NCI-H226 (cell line): ENCODE measurements around the gene ATG9A.

Source experiments
- DNase-seq: peaks from one replicate; pipeline ENCODE4 v3.0.0-alpha.2; 2015

ATG9A gene

DNA sequence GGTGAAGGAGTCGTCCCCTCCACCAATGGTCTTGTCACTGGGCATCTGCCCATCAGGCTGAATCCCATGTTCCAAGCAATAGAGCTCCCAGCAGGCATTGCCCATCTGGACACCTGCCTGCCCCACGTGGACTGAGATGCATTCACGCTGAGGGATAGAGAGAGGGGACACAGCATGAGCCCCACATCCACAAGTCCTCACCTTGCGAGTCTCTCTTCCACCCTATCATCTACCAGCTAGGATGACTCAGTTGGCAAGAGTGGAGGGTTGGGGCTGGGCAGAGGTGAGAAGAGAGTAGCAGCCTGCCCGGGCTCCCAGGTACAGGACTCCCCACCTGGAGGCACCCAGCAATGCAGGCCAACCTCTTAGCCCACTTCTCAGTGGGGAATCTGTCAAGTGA lies 22.6 kb upstream of the ATG9A start:
- DNase-seq: no peak

DNA sequence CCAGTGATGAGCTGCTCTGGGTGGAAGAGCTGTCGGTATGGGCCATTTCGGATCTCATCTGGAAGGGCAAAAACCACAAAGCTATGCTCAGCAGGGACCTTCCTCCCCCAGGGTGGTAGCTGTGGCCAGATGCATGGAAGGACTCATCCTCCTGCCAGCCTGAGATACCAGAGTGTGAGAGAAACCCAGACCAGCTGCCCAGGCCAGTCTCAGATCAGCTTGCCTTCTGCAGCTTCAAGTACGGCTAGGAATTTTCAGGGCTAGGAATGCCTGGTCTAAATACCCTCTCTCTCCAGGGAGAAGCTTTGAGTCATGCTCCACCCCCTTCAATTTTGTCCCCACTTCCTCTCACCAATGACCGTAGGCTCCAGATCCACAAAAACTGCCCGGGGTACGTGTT lies 22.2 kb upstream of the ATG9A start:
- DNase-seq: no peak

DNA sequence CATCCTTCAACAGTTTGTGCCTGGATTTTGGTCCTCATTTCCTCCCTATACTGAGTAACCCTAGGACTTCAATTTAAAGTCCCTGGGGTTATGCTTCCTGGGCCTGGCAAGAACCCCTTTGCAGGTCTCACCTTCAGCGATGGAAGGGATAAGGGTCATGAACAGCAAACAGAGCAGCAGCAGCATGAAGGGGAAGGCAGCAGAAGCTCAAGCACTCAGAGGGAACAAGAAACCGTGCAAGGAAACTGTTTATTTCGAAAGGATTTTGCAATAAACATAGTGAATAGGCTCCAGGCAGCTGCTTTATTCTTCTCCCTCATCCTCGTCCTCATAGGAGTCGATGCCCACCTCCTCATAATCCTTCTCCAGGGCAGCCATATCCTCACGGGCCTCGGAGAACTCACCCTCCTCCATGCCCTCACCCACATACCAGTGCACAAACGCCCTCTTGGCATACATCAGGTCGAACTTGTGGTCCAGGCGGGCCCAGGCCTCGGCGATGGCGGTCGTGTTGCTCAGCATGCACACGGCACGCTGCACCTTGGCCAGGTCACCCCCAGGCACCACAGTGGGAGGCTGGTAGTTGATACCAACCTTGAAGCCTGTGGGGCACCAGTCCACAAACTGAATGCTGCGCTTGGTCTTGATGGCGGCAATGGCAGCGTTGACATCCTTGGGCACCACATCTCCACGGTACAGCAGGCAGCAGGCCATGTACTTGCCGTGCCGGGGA lies 20.8 kb upstream of the ATG9A start:
- DNase-seq: no peak

DNA sequence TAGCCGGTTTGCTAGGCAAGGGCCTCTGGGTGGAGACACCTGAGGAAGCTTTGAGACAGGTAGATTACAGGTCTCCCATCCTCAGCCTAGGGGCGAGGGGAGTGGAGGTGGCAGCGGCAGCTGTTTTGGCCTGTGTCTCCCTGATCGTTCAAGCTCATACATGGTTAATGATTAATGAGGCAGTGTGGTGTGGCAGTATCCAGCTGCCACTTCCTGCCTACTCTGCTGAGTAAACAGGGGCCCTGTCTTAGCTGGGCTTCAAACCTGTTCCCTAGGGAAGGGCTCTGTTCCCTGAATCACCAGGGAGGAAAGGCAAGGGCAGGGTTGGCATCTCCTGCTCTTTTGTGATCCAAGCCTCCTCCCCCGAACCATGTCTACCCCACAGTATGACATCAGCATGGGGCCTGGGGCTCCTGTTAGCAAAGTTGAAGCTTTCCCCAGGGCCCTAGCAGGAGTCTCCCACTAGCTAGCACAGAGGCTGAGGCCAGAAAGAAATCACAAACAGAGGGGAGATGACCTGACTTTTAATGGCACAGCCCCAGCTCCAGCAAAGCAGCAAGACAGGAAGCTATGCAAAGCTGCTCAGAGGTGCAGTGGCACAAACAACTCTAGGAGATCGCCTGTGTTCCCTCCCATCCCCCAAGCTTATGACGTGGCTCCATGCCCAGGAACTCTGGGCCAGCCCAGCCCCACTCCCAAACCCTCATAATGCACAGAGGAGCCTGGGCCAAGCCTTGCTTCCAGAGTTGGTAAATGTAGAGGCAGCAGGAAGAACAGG lies 20.0 kb upstream of the ATG9A start:
- DNase-seq: peak; percentile 92

DNA sequence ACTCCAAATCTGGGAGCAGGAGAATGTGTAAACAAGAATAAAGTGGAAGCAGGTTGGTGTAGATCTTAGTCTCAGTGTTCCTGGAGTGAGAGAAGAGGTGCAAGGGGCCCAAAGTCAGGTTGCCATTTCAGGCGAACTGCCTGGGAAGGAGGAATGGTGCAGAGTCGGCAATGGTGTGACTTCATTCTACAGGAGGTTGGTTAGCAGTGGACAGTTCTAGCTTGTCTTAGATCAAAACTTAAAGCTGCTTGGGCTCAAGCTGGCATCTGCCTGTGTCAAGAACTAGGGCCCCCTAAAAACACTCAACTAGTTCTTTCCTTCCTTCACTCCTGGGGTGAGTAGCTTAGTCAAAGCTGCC lies 19.4 kb upstream of the ATG9A start:
- DNase-seq: no peak

DNA sequence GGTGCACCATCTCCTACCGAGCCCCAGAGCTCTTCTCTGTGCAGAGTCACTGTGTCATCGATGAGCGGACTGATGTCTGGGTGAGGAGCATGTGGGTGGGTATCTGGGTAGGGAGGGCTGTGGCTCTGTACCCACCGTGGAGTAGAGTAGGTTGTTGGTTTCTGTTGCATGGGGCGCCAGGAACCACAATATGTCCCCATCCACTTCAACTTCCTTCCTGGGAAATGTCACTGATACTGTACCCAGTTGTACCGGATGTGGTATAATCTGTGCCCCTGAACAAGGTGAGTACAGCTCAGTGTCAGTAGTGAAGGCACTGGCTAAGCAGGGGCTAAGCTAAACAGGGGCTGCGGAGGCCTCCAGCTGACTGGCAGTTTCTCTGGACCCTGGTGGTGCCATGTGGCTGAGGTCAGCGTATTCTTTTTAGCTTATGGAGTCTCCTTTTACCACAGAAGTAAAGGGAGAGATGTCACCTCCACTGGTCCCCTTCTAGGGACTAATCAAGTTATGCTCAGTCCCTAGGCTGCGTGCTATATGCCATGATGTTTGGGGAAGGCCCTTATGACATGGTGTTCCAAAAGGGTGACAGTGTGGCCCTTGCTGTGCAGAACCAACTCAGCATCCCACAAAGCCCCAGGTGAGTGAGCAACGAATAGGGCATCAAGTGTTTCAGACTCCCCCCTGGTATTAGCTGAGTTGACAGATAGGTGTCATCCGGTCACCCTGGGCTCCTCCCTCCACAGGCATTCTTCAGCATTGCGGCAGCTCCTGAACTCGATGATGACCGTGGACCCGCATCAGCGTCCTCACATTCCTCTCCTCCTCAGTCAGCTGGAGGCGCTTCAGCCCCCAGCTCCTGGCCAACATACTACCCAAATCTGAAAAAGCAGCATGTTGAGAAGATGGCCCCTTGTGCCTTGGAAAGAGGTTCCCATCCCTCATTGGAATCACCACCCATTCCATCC lies 18.5 kb upstream of the ATG9A start:
- DNase-seq: no peak

DNA sequence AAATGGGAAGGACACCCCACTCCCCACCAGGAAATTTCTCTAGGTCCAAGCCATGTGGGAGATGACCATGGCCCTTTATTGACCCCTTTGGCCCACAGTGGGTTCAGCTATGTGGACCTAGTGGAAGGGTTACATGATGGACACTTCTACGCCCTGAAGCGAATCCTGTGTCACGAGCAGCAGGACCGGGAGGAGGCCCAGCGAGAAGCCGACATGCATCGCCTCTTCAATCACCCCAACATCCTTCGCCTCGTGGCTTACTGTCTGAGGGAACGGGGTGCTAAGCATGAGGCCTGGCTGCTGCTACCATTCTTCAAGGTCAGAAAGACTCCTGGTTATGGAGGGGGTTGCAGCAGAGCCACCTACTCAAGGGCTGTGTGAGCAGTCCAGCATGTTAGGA lies 17.1 kb upstream of the ATG9A start:
- no peak for DNase-seq

DNA sequence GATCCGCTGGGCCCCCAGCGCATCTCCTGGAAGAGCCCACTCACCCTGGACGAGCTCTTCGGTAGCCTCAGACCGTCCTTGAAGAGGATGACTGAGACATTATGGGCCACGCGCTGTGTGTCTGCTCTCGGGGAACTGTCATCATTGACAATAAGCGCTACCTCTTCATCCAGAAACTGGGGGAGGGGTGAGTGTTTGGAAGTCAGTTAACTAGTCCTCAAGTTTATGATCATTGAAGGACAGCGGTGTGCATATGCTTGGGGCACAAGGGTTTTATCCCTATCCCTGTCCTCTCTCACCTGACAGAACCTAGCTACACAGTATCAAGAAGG lies 16.4 kb upstream of the ATG9A start:
- no peak for DNase-seq

DNA sequence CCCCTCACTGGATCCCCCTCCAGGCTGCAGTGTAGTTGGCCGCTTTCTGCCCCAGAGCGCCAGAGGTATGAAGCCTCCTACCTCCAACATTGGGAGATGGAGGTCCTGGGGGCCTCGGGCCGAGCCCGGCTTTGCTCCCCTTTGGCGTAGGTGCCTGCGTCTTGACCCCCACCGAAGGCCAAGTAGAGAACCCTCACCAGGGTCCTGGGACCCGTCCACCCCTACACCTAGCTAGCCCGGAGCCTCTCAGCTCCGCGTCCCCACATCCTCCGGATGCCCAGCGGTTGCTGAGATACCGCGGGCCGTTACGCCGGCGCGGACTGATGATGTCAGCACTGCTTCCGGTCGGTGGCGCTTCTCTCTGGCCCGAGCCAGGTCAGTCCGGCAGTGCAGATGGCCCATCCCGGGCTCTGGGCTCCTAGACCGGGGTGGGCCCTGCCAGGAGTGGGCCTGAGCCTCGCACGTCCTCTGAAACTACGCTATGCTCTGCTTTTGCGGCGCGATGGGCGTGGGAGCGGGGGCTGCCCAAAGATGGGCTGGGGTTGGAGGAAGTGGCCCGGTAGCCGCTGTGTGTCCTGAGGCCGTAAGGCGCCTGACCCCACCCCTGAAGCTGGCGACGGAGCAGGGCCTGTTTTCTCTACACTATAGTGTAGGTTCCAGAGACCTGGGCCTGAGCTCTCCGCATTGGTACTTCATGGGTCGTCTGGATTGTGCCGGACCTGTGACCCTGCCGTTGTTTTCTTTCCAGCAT lies 15.9 kb upstream of the ATG9A start, which contains the start of the genes GLB1L and STK16:
Gene GLB1L (minus strand): TSS at position 297 of the 751 bp plus-strand sequence. CDS start 1,871 bp downstream, outside the sequence.
Gene STK16 (plus strand): TSS at position 332 of the 751 bp plus-strand sequence. CDS start 521 bp downstream, outside the sequence.
- DNase-seq: peak; percentile 92

DNA sequence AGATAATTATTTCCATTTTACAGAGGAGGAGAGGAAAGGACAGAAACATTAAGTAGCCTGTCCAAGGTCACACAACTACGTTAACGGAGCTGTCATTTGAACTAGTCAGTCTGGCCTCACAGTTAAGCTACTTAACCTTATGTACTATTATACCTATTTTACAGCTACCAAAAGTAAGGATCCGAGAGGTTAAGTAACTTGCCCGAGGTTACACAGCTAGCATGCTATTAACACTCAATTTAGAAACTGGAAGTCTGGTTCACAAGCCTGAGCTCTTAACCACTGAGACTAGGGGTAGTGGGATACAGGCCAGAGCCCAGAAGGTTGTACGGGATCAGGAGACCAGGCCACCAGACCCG lies 15.3 kb upstream of the ATG9A start:
- no peak for DNase-seq

DNA sequence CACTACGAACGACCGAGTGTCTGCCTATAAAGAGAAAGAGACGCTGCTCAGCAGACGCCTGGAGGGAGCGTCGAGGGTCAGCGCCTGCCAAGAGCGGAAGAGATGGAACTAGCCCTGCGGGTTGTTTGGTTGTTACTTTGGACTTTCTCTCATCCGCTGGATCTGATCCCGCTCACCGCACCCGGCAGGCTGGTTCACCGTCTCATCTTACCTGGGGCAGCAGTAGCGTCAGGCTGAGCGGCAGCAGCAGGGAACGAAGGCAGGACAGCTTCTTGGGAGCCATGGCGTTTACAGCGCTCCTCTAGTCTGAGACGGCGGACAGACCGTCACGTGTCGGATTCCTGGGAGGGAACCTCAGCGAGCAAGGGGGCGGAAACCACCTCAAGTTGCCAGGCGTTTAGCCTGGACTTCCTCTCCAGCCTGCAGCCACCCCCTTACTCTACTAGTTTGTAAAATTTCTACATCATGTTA lies 13.9 kb upstream of the ATG9A start:
- DNase-seq: no peak

DNA sequence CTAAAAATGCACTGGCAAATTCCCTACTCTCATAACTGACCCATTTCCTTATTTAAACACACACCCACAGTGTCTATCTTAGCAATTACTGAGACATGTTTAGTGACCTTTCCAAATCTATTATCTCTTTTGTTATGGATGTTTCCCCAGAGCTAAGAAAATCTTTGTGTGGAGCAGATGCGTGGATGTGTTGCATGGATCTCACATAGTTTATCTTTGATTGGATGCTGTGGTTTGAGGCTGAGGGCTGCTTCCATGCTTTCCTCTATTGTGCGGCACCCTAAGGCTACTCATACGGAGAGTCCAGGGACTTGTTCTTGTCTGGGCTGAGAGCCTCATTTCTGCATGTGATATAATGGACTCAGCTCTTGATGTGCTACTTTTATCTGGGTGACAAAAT lies 4.9 kb upstream of the ATG9A start:
- DNase-seq: no peak

DNA sequence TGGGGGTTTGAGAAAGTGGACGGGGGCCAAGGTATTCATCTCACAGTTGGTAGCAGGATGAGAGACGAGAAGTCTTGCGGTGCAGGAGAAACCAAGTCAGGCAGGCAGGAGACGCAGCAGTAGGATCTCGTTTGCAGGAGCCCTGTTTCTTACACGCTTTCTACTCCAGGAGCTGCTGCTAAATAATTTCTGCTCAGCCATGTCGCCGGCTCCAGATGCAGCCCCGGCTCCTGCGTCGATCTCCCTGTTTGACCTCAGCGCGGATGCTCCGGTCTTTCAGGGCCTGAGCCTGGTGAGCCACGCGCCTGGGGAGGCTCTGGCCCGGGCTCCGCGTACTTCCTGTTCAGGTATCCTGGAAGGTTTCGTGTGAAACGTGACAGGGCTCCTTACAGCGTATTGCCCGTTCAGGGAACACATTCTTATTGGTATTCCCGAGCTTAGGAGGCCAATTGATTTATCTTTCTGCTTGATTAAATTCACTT lies 664 bp upstream of the ATG9A start:
- DNase-seq: peak; percentile 38

DNA sequence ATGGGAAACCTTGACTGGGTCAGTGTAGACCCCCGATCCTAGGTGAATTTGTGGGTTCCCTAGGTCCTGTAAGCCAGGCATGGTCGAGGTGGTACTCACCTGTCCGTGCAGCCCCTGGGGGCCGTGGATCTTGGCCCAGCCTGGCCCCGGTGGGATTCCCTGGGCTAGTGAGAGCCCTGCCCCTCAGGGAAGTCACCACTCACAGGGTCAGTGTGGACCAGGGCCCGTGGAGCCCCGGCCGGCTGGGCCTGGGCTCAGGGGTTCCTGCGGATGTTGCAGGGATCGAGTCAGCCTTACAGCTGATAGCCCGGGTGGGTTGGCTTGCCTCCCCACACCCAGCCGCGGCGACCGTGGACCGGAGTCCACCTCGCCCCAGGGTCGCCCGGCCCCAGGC lies 528 bp downstream of the ATG9A start:
- no peak for DNase-seq

DNA sequence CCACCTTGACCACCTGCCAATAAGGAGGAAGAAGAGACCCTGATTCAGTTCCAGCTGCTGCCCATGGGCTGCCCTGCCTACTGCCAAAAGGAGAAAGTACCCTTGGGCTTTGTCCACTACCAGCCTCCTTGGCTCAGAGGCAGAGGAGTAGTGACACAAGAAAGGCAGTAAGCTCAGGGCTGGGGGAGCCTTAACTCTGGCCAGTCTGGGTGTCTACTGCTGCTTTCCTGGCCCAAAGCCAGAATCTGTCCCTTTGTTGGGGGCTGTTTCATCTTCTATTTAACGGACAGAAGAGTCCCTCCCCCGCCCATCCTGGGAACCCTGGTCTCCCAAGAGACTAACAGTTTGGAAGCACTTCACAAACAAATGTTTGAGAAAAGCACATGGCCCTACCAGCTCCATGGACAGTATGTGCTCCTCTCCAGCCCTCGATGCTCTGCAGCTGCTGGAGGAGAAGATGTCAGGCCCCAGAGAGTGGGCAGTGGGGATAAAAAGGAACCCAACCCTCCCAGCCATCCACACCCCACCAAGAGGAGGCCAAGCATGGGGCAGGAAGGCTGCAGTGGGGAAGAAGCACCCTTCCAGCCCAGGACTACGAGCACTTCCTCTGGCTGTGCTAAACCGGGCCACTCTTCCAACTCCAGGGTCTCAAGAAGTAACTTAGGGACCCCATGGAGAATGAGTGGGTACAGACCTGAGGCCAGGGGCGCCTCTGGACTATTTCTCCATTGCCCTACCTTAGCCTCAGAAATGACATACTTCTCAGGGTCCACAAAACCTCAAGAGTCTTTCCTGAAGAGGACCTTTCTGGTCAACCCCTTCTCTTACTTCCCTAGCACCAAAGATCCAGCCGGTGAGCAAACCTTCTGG lies 1.2 kb downstream of the ATG9A start:
- no peak for DNase-seq

DNA sequence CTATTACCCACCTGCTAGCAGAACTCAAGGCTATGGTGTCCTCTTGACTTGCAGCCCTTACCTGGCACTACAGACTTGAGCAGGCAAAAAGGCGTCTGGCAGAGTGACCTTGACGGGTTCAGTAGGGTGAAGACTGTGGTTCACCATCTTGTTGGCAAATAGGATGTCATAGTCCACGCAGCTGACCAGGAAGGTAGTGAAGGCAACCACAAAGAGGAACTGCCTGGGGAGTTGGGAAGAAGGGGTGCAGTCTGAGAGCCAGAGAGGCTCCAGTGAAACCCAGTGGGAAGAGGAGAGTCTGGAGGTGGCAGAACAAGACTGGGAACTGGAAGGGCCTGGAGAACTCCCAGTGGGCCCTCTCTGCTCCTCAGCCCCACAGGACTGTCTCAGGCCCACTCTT lies 4.1 kb downstream of the ATG9A start:
- no peak for DNase-seq

DNA sequence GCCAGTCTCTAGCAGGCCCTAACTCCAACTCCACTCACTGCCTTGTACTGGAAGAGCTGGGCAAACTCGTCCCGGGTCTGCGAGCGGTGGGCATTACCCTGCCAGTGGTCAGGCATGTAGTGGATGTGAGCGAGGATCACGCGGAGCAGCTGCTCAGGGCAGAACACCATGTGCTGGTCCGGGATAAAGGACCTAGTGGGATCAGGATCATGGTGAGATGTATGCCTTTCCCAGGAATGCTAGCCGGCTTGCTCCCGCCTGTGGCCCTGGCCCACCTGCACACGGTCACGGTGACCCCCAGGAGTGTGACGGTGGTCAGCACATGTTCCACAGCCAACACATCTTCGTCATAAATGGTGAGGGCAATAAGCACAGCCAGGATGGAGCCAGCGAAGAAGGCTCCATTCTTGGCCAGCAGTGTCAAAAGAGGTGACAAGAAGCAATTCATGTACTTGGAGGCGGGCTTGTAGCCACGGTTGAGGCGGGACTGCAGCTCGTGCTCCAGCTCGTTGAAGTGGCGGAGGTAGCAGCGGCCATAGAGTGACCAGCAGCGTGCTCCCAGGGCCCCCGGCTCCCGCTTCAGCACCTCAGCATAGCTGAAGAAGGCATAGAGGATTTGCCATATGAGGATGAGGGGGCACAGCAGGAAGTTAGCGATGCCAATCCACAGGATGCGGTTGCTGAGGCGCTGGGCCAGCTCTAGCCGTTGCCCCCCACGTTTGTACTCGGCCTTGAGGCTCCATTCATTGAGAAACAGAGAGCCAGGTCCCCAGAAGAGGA lies 5.4 kb downstream of the ATG9A start:
- DNase-seq: no peak

DNA sequence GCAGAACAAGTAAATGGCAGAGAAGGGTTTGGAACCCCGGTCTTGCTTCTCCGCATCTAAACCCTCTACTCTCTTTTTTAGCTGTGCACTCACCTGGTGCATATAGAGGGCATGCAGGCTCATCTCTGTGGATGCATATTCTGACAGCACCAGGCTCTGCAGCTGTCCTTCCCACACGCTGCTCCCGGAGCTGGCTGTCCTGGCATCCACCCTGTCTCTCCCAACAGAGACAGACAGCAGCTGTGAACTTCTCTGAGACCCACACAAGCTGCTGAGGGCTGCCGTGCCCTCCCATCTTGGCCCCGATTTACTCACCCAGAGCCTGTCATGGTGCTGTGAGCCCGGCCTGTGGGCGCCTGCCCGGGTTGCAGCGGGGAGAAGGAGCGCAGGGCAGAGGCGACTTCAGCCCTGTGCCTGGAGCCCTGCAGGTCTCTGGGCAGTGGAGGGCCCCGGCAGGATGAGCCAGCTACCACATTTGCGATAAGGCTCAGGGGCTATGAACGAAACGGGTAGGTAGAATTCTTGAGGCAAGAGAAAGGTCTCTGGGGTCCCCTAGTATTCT lies 7.4 kb downstream of the ATG9A start:
- no peak for DNase-seq

DNA sequence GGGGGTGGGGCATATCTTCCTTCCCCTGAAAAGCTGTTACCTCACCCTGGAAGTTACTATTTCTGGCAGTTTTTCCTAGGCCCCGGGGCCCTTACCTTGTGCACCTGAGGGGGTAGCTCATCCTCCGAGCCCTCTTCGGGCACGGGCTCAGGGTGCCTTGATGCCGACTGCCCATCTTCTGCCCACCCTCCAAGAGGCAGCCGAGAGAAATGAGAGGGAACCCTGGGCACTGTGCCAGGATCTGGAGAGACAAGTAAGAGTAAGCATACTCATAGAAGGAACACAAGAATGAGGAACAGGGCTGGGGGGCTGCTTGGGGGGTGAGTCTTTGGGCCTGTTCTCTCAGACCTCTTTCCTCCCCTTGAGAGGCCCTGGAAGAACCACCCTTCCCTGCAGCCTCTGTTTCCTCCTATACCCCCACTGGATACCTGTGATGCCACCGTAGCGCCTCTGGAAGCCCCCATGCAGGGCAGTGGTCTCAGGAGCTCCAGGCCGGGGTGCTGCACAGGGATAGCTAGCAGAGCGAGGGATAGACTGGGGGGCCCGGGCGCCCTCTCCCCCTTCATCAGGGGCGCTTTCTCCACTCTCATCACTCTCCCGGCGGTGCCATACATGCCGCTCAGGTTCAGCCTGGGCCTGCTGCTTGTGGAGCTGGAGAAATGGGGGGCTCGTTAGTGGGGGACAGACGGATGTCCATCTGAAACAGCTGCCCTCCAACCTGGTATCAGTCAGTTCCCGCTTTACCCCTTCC lies 8.6 kb downstream of the ATG9A start:
- no peak for DNase-seq
